ENCODE results near the gene ZNF222.

The ZNF222 gene

DNA sequence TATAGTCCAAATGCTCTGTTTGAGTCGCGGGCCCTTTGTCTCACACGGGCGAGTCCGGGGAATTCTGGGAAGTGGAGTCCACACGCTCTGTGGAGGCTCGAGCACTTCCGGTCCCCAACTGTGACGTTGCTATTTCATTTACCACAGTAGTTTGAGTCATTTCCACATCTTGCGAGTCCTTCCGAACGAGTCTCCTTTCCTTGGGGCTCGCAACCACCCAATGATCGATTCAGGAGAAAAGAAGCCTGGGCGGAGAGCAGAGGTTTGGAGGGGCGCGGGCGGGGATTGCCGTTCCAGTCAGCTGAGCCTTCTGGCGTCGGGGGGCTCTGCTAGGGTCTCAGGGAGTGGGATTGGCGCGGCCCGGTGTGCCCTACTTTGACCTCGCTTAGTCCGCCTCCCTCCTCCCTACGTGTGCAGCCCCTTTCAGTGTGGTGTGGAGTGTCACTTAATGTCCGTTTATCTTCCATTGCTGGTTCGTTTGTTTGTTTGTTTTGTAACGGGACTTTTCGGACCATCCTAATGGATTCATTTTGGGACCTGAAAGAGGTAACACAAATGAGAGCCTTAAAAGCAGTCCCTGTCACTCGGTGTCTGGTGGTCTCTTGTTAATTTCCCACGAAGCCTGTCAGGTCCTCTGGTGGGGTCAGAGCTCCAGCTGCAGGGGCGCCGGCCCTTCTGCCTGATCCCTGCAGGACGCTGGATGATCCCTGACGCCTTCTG, at the start of gene ZNF222:
Gene ZNF222, plus strand, starts transcription at position 163 of the 720 bp plus-strand sequence. Its CDS starts 58 bp downstream, at position 221.
- H3K4me2 ChIP-seq (ENCODE audit: low read length), result peak within 1 kb of the TSS; percentile 85
- TF ChIP-seq, protein P1, sequence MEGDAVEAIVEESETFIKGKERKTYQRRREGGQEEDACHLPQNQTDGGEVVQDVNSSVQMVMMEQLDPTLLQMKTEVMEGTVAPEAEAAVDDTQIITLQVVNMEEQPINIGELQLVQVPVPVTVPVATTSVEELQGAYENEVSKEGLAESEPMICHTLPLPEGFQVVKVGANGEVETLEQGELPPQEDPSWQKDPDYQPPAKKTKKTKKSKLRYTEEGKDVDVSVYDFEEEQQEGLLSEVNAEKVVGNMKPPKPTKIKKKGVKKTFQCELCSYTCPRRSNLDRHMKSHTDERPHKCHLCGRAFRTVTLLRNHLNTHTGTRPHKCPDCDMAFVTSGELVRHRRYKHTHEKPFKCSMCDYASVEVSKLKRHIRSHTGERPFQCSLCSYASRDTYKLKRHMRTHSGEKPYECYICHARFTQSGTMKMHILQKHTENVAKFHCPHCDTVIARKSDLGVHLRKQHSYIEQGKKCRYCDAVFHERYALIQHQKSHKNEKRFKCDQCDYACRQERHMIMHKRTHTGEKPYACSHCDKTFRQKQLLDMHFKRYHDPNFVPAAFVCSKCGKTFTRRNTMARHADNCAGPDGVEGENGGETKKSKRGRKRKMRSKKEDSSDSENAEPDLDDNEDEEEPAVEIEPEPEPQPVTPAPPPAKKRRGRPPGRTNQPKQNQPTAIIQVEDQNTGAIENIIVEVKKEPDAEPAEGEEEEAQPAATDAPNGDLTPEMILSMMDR (IDR thresholded peaks at IDR 0.05), result no peak

DNA sequence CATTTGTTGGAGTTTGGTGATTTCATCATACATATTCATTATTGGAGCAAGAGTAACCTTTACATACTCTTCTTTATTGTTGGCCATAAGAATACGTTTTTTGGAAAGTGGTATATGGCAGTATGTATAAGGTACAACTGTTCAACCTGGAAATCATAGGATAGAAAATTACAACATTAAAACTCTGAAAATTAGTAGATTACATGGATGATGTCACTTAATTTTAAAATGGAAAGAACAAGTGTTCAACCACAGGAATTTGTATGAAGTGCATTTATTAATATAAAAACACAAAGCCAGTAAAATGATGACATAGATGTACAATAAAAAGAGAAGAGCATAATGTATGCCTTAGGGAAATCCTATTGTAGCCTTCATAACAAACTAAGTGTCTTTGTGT, 48.4 kb upstream of the ZNF222 start:
- H3K36me3 ChIP-seq (ENCODE audit: control insufficient read depth, insufficient read depth, low read length), result peaks cover 4% of the 10 kb centered on the region

More for the DNA sequence above, at the start of gene ZNF222:
- no peaks in the 10 kb centered on the region for H3K9me3 ChIP-seq (ENCODE audit: control insufficient read depth, low read length)
- H3K27ac ChIP-seq, result peak within 1 kb of the TSS; percentile 57
- no peaks in the 10 kb centered on the region for H3K79me2 ChIP-seq
- H3K27me3 ChIP-seq (ENCODE audit: control insufficient read depth, insufficient read depth, low read length), result no peaks in the 10 kb centered on the region
- H3K36me3 ChIP-seq (ENCODE audit: control insufficient read depth, insufficient read depth, low read length), result no peaks in the 10 kb centered on the region
- H2AFZ ChIP-seq, result peak within 1 kb of the TSS; percentile 79
- no peaks in the 10 kb centered on the region for H3K4me1 ChIP-seq
- peak within 1 kb of the TSS; percentile 95 for H3K4me3 ChIP-seq (ENCODE audit: low read depth, low read length)
- no peak within 1 kb of the TSS for H3K9ac ChIP-seq

DNA sequence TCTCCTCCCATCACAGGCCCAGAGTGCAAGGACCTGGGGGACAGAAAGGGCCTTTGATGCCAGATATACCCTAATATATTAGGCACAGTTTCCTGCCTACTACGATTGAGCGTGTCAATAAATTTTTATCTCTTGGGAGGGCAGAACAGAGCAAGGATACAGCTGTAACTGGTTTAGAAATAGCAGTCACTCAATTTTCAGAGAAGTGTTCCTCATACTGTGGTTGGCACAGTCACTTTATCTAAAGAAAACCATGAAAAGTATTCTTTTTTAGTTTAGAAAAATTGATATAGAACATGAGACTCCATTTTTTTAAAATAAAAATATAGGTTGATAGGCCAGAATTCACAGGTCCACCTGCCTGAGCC, 41.7 kb upstream of the ZNF222 start:
- H3K4me1 ChIP-seq, result no peaks in the 10 kb centered on the region
- TF ChIP-seq, protein P1 (IDR thresholded peaks at IDR 0.05), result no peak
- H2AFZ ChIP-seq, result peak overlapping the region; percentile 38
- no peaks in the 10 kb centered on the region for H3K27me3 ChIP-seq (ENCODE audit: control insufficient read depth, insufficient read depth, low read length)
- H3K79me2 ChIP-seq, result no peaks in the 10 kb centered on the region
- H3K9me3 ChIP-seq (ENCODE audit: control insufficient read depth, low read length), result peaks cover 3% of the 10 kb centered on the region
- H3K36me3 ChIP-seq (ENCODE audit: control insufficient read depth, insufficient read depth, low read length), result no peaks in the 10 kb centered on the region
- no peak overlapping the region for H3K4me2 ChIP-seq (ENCODE audit: low read length)
- H3K4me3 ChIP-seq (ENCODE audit: low read depth, low read length), result peak overlapping the region; percentile 28
- H3K9ac ChIP-seq, result no peak overlapping the region
- no peak overlapping the region for H3K27ac ChIP-seq

More for the DNA sequence above, 48.4 kb upstream of the ZNF222 start:
- H3K79me2 ChIP-seq, result no peaks in the 10 kb centered on the region
- H3K27me3 ChIP-seq (ENCODE audit: control insufficient read depth, insufficient read depth, low read length), result no peaks in the 10 kb centered on the region
- TF ChIP-seq, protein P1 (IDR thresholded peaks at IDR 0.05), result no peak
- H2AFZ ChIP-seq, result no peak overlapping the region
- no peaks in the 10 kb centered on the region for H3K4me1 ChIP-seq
- H3K27ac ChIP-seq, result no peak overlapping the region
- no peak overlapping the region for H3K4me2 ChIP-seq (ENCODE audit: low read length)
- H3K9me3 ChIP-seq (ENCODE audit: control insufficient read depth, low read length), result peaks cover 3% of the 10 kb centered on the region
- no peak overlapping the region for H3K4me3 ChIP-seq (ENCODE audit: low read depth, low read length)
- H3K9ac ChIP-seq, result no peak overlapping the region

GRCh38 chr19:43983912-43984686, 41.1 kb upstream of the ZNF222 start, which contains the start of gene ZNF155:
ZNF155 (plus strand) TSS chr19:43984188; CDS start chr19:43988544, 4,356 bp downstream.
- Histone ChIP-seq H3K9me3 (ENCODE audit: control insufficient read depth, low read length) (peaks cover 3% of the 10 kb centered on the region), H3K27ac (no peak within 1 kb of the TSS), H3K79me2 (no peaks in the 10 kb centered on the region), H3K4me1 (no peaks in the 10 kb centered on the region), H3K4me3 (ENCODE audit: low read depth, low read length) (peak within 1 kb of the TSS; percentile 81), H3K4me2 (ENCODE audit: low read length) (peak within 1 kb of the TSS; percentile 86), H3K36me3 (ENCODE audit: control insufficient read depth, insufficient read depth, low read length) (no peaks in the 10 kb centered on the region), H3K9ac (no peak within 1 kb of the TSS), H2AFZ (peak within 1 kb of the TSS; percentile 64), H3K27me3 (ENCODE audit: control insufficient read depth, insufficient read depth, low read length) (no peaks in the 10 kb centered on the region)
- TF ChIP-seq, protein P1 (IDR thresholded peaks at IDR 0.05), result no peak
